ENCODE data around the gene LSM14B.
"Not testable (repeated sequence)": the region's sequence is repeated elsewhere in the genome, so short reads cannot be mapped to it uniquely, and the experiment has no call there.

LSM14B gene

GRCh38 chr20:62112368-62112767 lies 9.9 kb upstream of the LSM14B start:
- no peak for DNase-seq (ENCODE audit: low read depth in 2 of 2)

GRCh38 chr20:62114894-62115293 lies 7.4 kb upstream of the LSM14B start:
- no peak for DNase-seq (ENCODE audit: low read depth in 2 of 2)

GRCh38 chr20:62115800-62116407 lies 6.4 kb upstream of the LSM14B start:
- not testable (repeated sequence) for DNase-seq (ENCODE audit: low read depth in 2 of 2)

DNA sequence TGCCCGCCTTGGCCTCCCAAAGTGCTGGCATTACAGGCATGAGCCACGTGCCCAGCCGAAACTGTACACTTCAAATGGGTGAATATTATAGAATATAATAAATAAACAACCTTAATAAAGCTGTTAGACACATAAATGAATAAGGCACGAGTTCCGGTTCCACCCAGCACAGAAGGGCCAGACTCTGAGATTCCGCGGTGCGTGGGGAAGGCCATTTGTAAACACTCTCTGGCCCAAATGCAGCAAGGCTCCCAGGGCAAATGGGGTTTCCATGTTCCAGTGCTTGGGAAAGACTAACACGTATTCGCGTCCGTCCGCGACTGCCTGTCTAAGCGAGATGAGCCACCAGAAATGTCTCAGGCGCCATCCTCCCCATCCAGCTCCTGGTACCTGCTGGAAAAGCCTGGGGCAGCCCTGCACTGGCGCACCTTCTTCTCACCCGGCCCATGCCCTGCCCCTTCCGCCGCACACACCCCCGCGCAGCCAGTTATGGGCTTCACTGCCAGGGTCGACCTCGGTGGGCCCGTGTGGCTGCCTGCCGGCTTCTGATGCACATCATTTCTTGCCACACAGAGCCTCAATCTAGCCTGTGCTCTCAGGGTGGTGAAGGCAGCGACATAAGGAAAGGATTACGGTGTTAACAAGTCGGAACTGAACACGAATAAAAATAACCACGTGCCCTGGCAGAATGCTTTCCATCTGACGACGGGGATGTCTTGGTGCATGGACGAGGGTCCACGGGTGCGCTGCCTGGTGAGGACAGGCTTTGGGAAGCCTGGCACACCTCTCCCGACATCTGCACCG lies 5.5 kb upstream of the LSM14B start:
- DNase-seq (ENCODE audit: low read depth in 2 of 2) = no peak

DNA sequence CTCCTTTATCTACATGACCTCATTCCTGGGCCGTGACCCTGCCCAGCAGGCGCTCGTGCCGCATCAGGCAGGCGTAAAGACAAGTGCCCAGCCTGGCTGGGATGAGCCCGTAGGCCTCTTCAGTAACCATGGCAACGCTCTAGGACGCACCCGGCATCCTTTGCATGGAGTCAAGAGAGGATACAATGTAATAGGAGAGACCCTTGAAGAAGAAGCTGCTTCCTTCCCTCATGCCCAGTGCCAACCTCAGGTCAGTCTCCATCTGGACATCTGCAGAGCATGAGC lies 5.0 kb upstream of the LSM14B start:
- no peak for DNase-seq (ENCODE audit: low read depth in 2 of 2)

DNA sequence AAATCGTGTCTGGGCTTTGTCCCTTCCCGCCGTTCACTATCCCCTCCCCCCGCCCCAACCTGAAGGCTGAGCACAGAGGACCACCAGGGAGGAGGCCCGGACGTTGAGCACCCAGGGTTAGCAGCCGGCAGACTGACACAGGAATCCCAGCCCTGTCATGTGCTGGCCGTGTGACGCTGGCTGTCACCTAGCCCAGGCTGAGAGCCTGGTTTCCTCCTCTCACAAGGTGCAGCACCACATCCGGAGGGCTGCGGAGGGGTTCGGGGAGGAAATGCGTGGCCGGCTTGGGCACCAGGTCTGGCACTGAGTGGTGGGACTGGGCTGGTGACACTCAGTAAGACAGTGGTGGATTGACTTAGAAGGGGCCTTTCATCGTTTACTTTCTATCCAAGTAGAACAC lies 4.6 kb upstream of the LSM14B start:
- peak; percentile 44 to 68 for DNase-seq (ENCODE audit: low read depth in 2 of 2)

DNA sequence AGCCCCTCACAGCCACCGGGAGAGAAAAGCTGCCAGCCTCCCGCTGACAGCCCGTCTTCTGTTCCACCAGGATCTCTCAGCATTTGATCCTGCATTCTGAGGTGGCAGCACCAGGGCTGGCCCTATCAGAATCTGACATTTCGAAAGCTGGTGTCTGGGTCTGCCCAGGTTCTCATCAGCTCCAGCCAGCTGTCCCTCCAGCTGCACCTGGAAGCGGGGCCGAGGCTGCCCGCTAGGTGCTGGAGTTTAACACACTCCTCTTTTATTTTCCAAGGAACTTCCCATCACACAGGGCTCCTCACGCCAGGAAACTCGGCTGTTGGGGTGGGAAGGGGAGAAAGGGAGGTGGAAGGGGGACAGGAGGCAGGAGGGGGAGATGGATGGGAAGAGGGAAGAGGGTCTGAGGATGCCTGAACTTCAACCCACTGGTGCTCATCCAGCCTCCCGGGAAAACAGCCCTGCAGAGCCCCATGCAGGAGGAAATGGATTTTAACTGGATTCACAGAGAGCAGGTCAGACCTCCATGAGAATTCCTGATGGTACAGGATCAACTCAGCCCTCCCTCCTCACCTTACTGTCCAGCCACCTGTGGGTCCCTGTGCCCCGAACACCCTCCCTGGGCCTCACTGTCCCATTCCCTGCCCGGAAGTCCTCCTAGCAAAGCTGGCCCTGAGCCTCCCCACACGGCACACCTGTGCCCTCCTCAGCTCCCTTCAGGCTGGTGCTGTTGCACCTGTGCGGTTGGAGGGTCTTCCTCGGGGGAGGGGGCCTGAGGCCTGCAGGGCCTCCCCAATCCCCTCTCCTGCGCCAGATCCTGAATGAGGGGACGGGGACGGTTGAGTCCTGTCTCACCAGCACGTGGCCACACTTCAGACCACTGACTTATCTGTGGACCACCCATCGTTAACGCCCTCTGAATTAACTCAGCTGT lies 3.9 kb upstream of the LSM14B start:
- no peak for DNase-seq (ENCODE audit: low read depth in 2 of 2)

- DNase-seq (ENCODE audit: low read depth in 2 of 2) = no peak
These were observed 3.2 kb upstream of the LSM14B start for GRCh38 chr20:62119115-62119514.

- no peak for DNase-seq (ENCODE audit: low read depth in 2 of 2)
These were observed 2.5 kb upstream of the LSM14B start for GRCh38 chr20:62119591-62120364.

- no peak for DNase-seq (ENCODE audit: low read depth in 2 of 2)
These were observed 1.9 kb upstream of the LSM14B start for GRCh38 chr20:62120365-62120762.

- DNase-seq (ENCODE audit: low read depth in 2 of 2) = no peak
These were observed 1.1 kb upstream of the LSM14B start for GRCh38 chr20:62120990-62121775.

DNA sequence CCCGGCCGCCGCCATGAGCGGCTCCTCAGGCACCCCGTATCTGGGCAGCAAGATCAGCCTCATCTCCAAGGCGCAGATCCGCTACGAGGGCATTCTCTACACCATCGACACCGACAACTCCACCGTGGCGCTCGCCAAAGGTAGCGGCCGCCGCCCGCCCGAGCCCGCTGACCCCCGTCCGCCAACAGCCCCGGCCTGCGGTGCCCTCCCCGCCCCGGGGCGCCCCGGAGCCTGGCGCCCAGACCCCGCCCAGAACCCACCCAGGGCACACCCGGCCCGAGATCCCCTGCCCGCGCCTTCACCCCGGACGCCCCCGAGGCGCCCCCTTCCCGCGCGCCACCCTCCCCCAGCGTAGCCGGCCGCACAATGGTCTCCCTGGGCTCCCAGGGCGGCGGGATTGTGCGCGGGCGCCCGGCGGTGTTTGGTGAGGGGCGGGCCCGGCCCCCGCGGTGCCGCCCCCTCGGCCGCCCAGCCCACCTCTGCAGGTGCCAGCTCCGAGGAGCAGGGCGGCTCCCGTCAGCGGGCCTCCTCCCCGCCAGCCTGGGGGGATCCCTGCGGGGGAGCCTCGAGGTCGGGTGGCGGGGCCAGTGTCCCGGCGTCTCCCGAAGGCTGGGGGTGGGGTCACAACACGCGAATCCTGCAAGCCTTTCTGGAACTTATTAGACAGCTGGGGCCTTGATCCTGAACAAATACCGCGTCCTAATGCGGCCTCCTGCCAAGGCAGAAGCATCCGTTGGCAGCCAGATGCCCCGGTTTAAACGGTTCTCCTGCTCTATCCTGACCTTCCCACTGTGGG lies 577 bp downstream of the LSM14B start:
- peak in 1 of 2 donors; percentile 54 for DNase-seq (ENCODE audit: low read depth in 2 of 2)

DNA sequence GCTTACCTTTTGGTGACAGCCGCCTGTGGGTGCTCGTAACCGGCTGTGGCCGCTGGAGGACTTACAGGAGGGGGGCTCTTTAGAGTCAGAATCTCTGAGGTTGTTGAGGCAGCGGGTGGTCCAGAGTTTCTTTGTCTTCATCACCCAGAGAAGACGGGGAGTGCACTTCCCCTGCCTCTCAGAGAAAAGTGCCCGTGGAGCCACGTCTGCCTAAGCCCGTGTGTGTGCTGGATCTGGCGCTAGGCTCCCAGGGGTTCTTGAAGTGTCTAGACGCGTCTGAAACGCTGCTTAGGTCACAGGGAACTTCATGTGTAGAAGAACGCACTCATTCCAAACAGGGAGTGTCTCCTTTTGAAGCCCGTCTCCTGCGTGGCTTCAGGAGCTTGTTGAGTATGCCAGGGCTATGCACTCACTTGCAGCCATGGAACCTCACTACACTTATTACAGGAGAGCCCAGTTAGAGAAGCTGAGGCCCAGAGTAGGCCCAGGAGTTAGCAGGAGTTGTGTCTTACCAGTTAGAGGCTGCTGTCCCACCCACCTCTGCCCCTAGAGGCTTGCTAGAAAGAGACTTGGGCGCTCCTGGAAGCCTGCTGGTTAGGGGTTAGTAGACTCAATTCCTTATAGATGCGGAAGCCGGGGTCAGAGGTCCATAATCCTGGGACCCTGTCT lies 1.3 kb downstream of the LSM14B start:
- no peak for DNase-seq (ENCODE audit: low read depth in 2 of 2)

DNA sequence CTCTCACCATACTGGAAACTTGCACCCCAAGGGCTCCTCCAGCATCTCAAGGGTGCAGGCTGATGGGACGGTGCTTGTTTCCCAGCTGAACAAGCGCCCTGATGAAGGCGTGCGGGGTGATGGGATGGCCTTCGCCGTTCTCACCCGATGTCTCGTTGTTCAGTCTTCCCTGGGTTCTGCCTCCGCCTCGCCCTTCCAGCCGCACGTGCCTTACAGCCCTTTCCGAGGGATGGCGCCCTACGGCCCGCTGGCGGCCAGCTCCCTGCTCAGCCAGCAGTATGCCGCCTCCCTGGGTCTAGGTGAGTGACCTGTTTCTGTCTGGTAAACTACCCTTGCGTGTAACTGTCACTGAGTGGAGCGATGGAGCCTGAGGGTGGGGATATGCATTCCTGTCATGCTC lies 3.9 kb downstream of the LSM14B start:
- no peak for DNase-seq (ENCODE audit: low read depth in 2 of 2)

- DNase-seq (ENCODE audit: low read depth in 2 of 2) = no peak
These were observed 5.5 kb downstream of the LSM14B start for GRCh38 chr20:62127799-62128198.

GRCh38 chr20:62128502-62128901 lies 6.2 kb downstream of the LSM14B start:
- no peak for DNase-seq (ENCODE audit: low read depth in 2 of 2)

GRCh38 chr20:62129731-62130531 lies 7.7 kb downstream of the LSM14B start:
- DNase-seq (ENCODE audit: low read depth in 2 of 2) = no peak

GRCh38 chr20:62131560-62132320 lies 9.5 kb downstream of the LSM14B start:
- no peak for DNase-seq (ENCODE audit: low read depth in 2 of 2)
